Brain microvascular endothelial cell (primary cell): Measurements from ENCODE around the gene USH1G.

Source experiments
- DNase-seq: peaks from one replicate; pipeline ENCODE4 v3.0.0-alpha.2; 2020
- H3K27ac ChIP-seq: fragments of 250-450 bp; sonication (Bioruptor Pico); 2 replicates; pipeline ENCODE4 v1.5.1; 2020; ENCODE audit warnings: mild to moderate bottlenecking, moderate library complexity
- H3K27me3 ChIP-seq: fragments of 250-450 bp; sonication (Bioruptor Pico); replicated peaks from 2 replicates; pipeline ENCODE4 v1.5.1; 2020; ENCODE audit warnings: mild to moderate bottlenecking
- H3K36me3 ChIP-seq: fragments of 250-450 bp; sonication (Bioruptor Pico); replicated peaks from 2 replicates; pipeline ENCODE4 v1.5.1; 2020; ENCODE audit warnings: mild to moderate bottlenecking
- H3K4me3 ChIP-seq: 2 replicates; pipeline ENCODE4 v1.5.1; 2011; ENCODE audit warnings: low read depth, mild to moderate bottlenecking, control low read depth, low read length, moderate library complexity
- CTCF ChIP-seq: IDR thresholded peaks from 2 replicates; pipeline ENCODE4 v1.5.1; 2011; ENCODE audit warnings: low read depth, mild to moderate bottlenecking, moderate library complexity, low read length, control low read depth, inconsistent platforms; ENCODE audit errors: missing control alignments
- in situ Hi-C: cut with HindIII; loops from 2 replicates; pipeline ENCODE4 v1.10.0; 2017; ENCODE audit warnings: low sequenced_read_pairs, low pct_ligation_motif_present

The USH1G gene

GRCh38 chr17:74888469-74888868, 34.6 kb downstream of the USH1G start:
- in situ Hi-C loops, result no loop called here

DNA sequence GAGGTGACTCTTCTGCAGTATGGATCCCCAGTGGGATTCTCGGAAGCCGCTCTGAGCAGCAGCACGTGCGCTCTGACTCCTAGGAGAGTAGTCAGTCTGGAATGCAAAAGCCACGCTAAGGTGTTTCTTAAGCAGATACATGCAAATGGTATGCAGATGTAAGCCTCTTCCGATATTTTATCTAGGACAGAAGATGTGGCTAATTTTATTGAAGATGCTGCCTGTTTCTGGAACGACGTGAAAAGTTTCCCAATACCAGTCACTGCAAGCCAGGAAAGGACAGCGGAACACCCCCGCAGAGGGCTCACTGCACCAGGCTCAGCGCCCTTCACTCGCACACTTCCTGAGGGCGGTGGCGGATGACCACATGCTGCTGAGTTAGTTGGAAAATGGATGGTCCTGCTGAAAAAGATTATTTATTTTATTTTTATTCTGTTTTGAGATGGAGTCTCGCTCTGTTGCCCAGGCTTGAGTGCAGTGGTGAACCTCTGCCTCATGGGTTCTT, 39.8 kb downstream of the USH1G start:
- in situ Hi-C loops, result no loop called here
- H3K4me3 ChIP-seq, result no peak overlapping the region
- H3K36me3 ChIP-seq, result no peaks in the 10 kb centered on the region
- TF ChIP-seq CTCF, result no peak
- H3K27ac ChIP-seq, result no peak overlapping the region
- H3K27me3 ChIP-seq, result peaks cover 10% of the 10 kb centered on the region
- no peak for DNase-seq

More at GRCh38 chr17:74888469-74888868, 34.6 kb downstream of the USH1G start:
- no peak for TF ChIP-seq CTCF
- Histone ChIP-seq H3K27ac (no peak overlapping the region), H3K27me3 (peaks cover 25% of the 10 kb centered on the region), H3K4me3 (no peak overlapping the region), H3K36me3 (no peaks in the 10 kb centered on the region)
- DNase-seq, result no peak

GRCh38 chr17:74882517-74883240, 40.4 kb downstream of the USH1G start:
- no peak for TF ChIP-seq CTCF
- Histone ChIP-seq H3K27ac (no peak overlapping the region), H3K4me3 (no peak overlapping the region), H3K27me3 (peaks cover 10% of the 10 kb centered on the region), H3K36me3 (no peaks in the 10 kb centered on the region)
- in situ Hi-C loops, result no loop called here
- no peak for DNase-seq

DNA sequence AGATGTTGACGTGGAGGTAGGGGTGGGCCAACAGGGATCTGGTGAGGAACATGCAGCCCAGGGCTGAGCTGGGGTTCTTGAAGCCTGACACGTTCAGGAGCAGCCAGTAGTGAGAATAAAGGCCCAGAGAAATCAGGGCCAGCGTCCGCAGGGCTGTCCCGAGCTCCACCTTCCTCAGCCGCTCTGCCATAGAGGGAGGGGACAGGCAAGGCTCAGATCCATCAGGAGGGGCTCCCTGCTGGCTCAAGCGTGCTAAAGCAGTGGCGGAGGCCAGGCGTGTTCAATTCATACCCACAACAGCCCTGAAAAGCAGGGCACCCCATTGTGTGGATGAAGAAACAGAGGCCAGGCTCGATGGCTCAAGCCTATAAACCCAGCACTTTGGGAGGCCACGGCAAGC, 42.0 kb downstream of the USH1G start:
- H3K4me3 ChIP-seq, result no peak overlapping the region
- no peak for DNase-seq
- no peaks in the 10 kb centered on the region for H3K36me3 ChIP-seq
- peaks cover 10% of the 10 kb centered on the region for H3K27me3 ChIP-seq
- in situ Hi-C loops, result no loop called here
- TF ChIP-seq CTCF, result no peak
- no peak overlapping the region for H3K27ac ChIP-seq

- no peak for TF ChIP-seq CTCF
- Histone ChIP-seq H3K36me3 (no peaks in the 10 kb centered on the region), H3K27ac (no peak overlapping the region), H3K27me3 (peaks cover 10% of the 10 kb centered on the region), H3K4me3 (no peak overlapping the region)
- in situ Hi-C loops, result no loop called here
- DNase-seq, result no peak
These were observed 43.7 kb downstream of the USH1G start for GRCh38 chr17:74879308-74879707.

- no peak overlapping the region for H3K27ac ChIP-seq
- no peak for DNase-seq
- H3K36me3 ChIP-seq, result no peaks in the 10 kb centered on the region
- peaks cover 10% of the 10 kb centered on the region for H3K27me3 ChIP-seq
- in situ Hi-C loops, result no loop called here
- TF ChIP-seq CTCF, result no peak
- H3K4me3 ChIP-seq, result no peak overlapping the region
These were observed 44.4 kb downstream of the USH1G start for GRCh38 chr17:74878658-74879057.
